ENCODE data around the gene MTTP. TPM values are rescaled to one million over a fixed set of nuclear protein-coding genes. Genes with fewer than 3 reads are reported as not detected.

The MTTP gene
- total RNA-seq, 1 experiment from 2014 or later: 0.20 TPM

DNA sequence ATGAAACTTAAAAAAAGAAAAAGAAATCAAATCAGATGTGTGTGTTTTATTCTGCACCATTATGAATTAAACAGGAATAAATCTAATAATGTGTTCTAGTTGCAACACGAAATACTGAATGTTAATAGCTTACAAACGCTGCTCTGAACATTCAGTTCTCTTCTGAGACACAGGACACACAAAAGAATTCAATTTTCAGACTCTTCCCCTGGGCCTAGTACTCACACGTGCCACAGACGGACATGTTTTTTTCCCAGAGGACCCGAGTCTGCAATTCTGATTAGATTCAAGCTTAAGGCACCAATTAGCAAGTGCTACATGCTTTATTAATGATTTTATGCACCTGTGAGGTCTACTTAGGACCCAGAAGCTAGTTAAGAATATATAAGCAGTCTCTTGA lies 62.5 kb downstream of the MTTP start:
- Histone ChIP-seq H3K9me3 (ENCODE audit: control insufficient read depth in 1 of 2, insufficient read depth in 1 of 2, low read depth in 1 of 2, low read length in 2 of 2) (no peaks in the 10 kb centered on the region), H3K27me3 (ENCODE audit: insufficient read depth, low read length) (no peaks in the 10 kb centered on the region), H4K20me1 (ENCODE audit: insufficient read depth) (no peaks in the 10 kb centered on the region), H3K4me2 (ENCODE audit: low read length) (no peak overlapping the region), H3K9me2 (ENCODE audit: insufficient read depth) (no peaks in the 10 kb centered on the region), H3K36me3 (ENCODE audit: control insufficient read depth in 1 of 2, insufficient read depth in 2 of 2, low read length in 2 of 2) (no peaks in the 10 kb centered on the region), H3K79me2 (ENCODE audit: insufficient read depth, low read length) (no peaks in the 10 kb centered on the region), H3K4me3 (replicated peaks in 1 of 2; ENCODE audit: low read depth in 1 of 2, low read length in 2 of 2) (no peak overlapping the region), H2AFZ (ENCODE audit: low read depth, low read length, poor library complexity, severe bottlenecking) (no peak overlapping the region), H3K9ac (ENCODE audit: low read length) (no peak overlapping the region), H3K27ac (ENCODE audit: low read depth, low read length) (no peak overlapping the region), H3K4me1 (ENCODE audit: control insufficient read depth in 1 of 2, insufficient read depth in 2 of 2, low read length in 2 of 2) (no peaks in the 10 kb centered on the region)
- ChIA-PET CTCF (no interaction called here), RAD21 (ENCODE audit: low non-redundant PET in 1 of 2, low total read pairs in 2 of 2, uncharacterized antibody in 2 of 2, unreplicated experiment in 2 of 2) (no interaction called here), POLR2A (no interaction called here)
- BruUV-seq (replicated peaks): no TSS peak
- no peak for TF ChIP-seq ELF1 (IDR thresholded peaks at IDR 0.05; ENCODE audit: borderline replicate concordance, low read depth)
- TF ChIP-seq POLR2AphosphoS5 (IDR thresholded peaks at IDR 0.05; ENCODE audit: low read depth, low read length): no peak
- ATAC-seq (no peak), DNase-seq (ENCODE audit: low read depth, low spot score) (no peak)
- intact Hi-C loops (cut with micrococcal nuclease): no loop called here

- Histone ChIP-seq H4K20me1 (ENCODE audit: insufficient read depth) (no peaks in the 10 kb centered on the region), H3K27ac (ENCODE audit: low read depth, low read length) (no peak overlapping the region), H3K9me3 (ENCODE audit: control insufficient read depth in 1 of 2, insufficient read depth in 1 of 2, low read depth in 1 of 2, low read length in 2 of 2) (no peaks in the 10 kb centered on the region), H3K27me3 (ENCODE audit: insufficient read depth, low read length) (no peaks in the 10 kb centered on the region), H3K4me1 (ENCODE audit: control insufficient read depth in 1 of 2, insufficient read depth in 2 of 2, low read length in 2 of 2) (no peaks in the 10 kb centered on the region), H3K4me2 (ENCODE audit: low read length) (no peak overlapping the region), H3K36me3 (ENCODE audit: control insufficient read depth in 1 of 2, insufficient read depth in 2 of 2, low read length in 2 of 2) (no peaks in the 10 kb centered on the region), H2AFZ (ENCODE audit: low read depth, low read length, poor library complexity, severe bottlenecking) (no peak overlapping the region), H3K4me3 (replicated peaks in 1 of 2; ENCODE audit: low read depth in 1 of 2, low read length in 2 of 2) (no peak overlapping the region), H3K9me2 (ENCODE audit: insufficient read depth) (no peaks in the 10 kb centered on the region), H3K9ac (ENCODE audit: low read length) (no peak overlapping the region), H3K79me2 (ENCODE audit: insufficient read depth, low read length) (no peaks in the 10 kb centered on the region)
- no peak for ATAC-seq
- no TSS peak for BruUV-seq (replicated peaks)
- RAD21 ChIA-PET (ENCODE audit: low non-redundant PET in 1 of 2, low total read pairs in 2 of 2, uncharacterized antibody in 2 of 2, unreplicated experiment in 2 of 2): no interaction called here
- DNase-seq (ENCODE audit: low read depth, low spot score): no peak
- intact Hi-C loops (cut with micrococcal nuclease): no loop called here
- CTCF ChIA-PET: no interaction called here
- POLR2A ChIA-PET: no interaction called here
- TF ChIP-seq YY1 (IDR thresholded peaks at IDR 0.05; ENCODE audit: extremely low read depth, insufficient replicate concordance, low read depth, low read length) (no peak), MAX (IDR thresholded peaks at IDR 0.05) (no peak), CBX3 (IDR thresholded peaks at IDR 0.05; ENCODE audit: low read depth) (no peak), CEBPB (IDR thresholded peaks at IDR 0.05; ENCODE audit: low read depth) (no peak), SP1 (IDR thresholded peaks at IDR 0.05; ENCODE audit: low read depth) (no peak), EGR1 (IDR thresholded peaks at IDR 0.05; ENCODE audit: low read depth) (no peak), ZFX (IDR thresholded peaks at IDR 0.05) (no peak), FOSL1 (IDR thresholded peaks at IDR 0.05; ENCODE audit: low read depth) (no peak), TCF7L2 (IDR thresholded peaks at IDR 0.05; ENCODE audit: borderline replicate concordance, extremely low read depth, insufficient read depth, insufficient read length) (no peak), ELF1 (IDR thresholded peaks at IDR 0.05; ENCODE audit: borderline replicate concordance, low read depth) (no peak), EZH2phosphoT487 (IDR thresholded peaks at IDR 0.05; ENCODE audit: borderline replicate concordance) (no peak), CTCF (IDR thresholded peaks at IDR 0.05 in 2 of 3, conservative IDR thresholded peaks at IDR 0.05 in 1 of 3; ENCODE audit: borderline replicate concordance in 1 of 3, insufficient read depth in 1 of 3, low read depth in 2 of 3, low read length in 2 of 3) (no peak), EZH2 (IDR thresholded peaks at IDR 0.05) (no peak), ZNF274 (IDR thresholded peaks at IDR 0.05; ENCODE audit: low read depth, low read length) (no peak), SRF (IDR thresholded peaks at IDR 0.05; ENCODE audit: low read depth) (no peak)
- TF ChIP-seq, protein P1, sequence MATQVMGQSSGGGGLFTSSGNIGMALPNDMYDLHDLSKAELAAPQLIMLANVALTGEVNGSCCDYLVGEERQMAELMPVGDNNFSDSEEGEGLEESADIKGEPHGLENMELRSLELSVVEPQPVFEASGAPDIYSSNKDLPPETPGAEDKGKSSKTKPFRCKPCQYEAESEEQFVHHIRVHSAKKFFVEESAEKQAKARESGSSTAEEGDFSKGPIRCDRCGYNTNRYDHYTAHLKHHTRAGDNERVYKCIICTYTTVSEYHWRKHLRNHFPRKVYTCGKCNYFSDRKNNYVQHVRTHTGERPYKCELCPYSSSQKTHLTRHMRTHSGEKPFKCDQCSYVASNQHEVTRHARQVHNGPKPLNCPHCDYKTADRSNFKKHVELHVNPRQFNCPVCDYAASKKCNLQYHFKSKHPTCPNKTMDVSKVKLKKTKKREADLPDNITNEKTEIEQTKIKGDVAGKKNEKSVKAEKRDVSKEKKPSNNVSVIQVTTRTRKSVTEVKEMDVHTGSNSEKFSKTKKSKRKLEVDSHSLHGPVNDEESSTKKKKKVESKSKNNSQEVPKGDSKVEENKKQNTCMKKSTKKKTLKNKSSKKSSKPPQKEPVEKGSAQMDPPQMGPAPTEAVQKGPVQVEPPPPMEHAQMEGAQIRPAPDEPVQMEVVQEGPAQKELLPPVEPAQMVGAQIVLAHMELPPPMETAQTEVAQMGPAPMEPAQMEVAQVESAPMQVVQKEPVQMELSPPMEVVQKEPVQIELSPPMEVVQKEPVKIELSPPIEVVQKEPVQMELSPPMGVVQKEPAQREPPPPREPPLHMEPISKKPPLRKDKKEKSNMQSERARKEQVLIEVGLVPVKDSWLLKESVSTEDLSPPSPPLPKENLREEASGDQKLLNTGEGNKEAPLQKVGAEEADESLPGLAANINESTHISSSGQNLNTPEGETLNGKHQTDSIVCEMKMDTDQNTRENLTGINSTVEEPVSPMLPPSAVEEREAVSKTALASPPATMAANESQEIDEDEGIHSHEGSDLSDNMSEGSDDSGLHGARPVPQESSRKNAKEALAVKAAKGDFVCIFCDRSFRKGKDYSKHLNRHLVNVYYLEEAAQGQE (IDR thresholded peaks at IDR 0.05; ENCODE audit: low read depth): no peak
These were observed 66.1 kb downstream of the MTTP start for GRCh38 chr4:99640676-99641075.

All from HCT116 (cell line).